ENCODE results near the gene DNM3. TPM values are rescaled to one million over a fixed set of nuclear protein-coding genes. Genes with fewer than 3 reads are reported as not detected.

DNM3 gene
- total and polyA plus RNA-seq, 2 experiments from 2014 or later = 0.11 to 1.4 TPM

- Histone ChIP-seq H3K36me3 (ENCODE audit: low read depth) (no peaks in the 10 kb centered on the region), H3K27me3 (replicated peaks; ENCODE audit: insufficient read depth) (no peaks in the 10 kb centered on the region)
- WGBS, 2 experiments (ENCODE audit: low coverage in 1 of 2, low lambda C conversion rate in 2 of 2, missing lambda C conversion rate in 2 of 2) = 93 to 95% methylated on average over 3 of the region's 3 CpGs
These were observed 131.5 kb downstream of the DNM3 start for GRCh38 chr1:171972846-171973245.

DNA sequence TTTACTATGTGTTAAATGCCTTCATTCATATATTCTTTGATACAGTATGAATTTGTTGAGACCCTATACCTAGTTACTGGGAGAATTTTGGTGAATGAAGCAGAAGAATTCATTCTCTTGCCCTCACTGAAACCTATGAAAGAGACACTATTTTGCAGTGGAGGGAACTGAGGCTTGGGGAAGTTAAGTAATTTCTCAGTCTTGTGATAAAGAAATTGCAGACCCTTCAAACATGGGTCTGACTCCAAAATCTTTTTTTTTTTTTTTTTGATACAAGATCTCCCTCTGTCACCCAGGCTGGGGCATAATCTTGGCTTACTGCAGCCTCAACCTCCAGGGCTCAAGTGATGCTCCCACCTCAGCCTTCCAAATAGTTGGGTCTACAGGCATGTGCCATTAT, 132.1 kb downstream of the DNM3 start:
- no peak for DNase-seq
- Histone ChIP-seq H3K4me3 (no peak overlapping the region), H3K27ac (no peak overlapping the region), H3K79me2 (ENCODE audit: insufficient read depth) (no peaks in the 10 kb centered on the region), H3K9me3 (ENCODE audit: low read depth) (no peaks in the 10 kb centered on the region), H3K27me3 (replicated peaks; ENCODE audit: insufficient read depth) (no peaks in the 10 kb centered on the region), H3K36me3 (ENCODE audit: low read depth) (no peaks in the 10 kb centered on the region), H3K9me2 (ENCODE audit: insufficient read depth) (no peaks in the 10 kb centered on the region), H4K20me1 (ENCODE audit: insufficient read depth) (no peaks in the 10 kb centered on the region), H2AFZ (no peak overlapping the region), H3K4me2 (ENCODE audit: unreplicated experiment) (no peak overlapping the region), H3F3A (ENCODE audit: insufficient read depth) (no peaks in the 10 kb centered on the region), H3K4me1 (ENCODE audit: insufficient read depth) (no peaks in the 10 kb centered on the region), H3K9ac (no peak overlapping the region)
- TF ChIP-seq EZH2phosphoT487 (IDR thresholded peaks at IDR 0.05; ENCODE audit: insufficient read depth, low read depth) (no peak), EZH2 (IDR thresholded peaks at IDR 0.05; ENCODE audit: insufficient read depth, poor library complexity, severe bottlenecking) (no peak)
- in situ Hi-C loops (cut with MboI) = no loop called here

More at GRCh38 chr1:171972846-171973245, 131.5 kb downstream of the DNM3 start:
- in situ Hi-C loops (cut with MboI) = no loop called here
- TF ChIP-seq EZH2phosphoT487 (IDR thresholded peaks at IDR 0.05; ENCODE audit: insufficient read depth, low read depth) (no peak), EZH2 (IDR thresholded peaks at IDR 0.05; ENCODE audit: insufficient read depth, poor library complexity, severe bottlenecking) (no peak)
- Histone ChIP-seq H3K4me1 (ENCODE audit: insufficient read depth) (no peaks in the 10 kb centered on the region), H4K20me1 (ENCODE audit: insufficient read depth) (no peaks in the 10 kb centered on the region), H3K4me2 (ENCODE audit: unreplicated experiment) (no peak overlapping the region), H2AFZ (no peak overlapping the region), H3K9me2 (ENCODE audit: insufficient read depth) (no peaks in the 10 kb centered on the region), H3K9me3 (ENCODE audit: low read depth) (no peaks in the 10 kb centered on the region), H3K27ac (no peak overlapping the region), H3K4me3 (no peak overlapping the region), H3K9ac (no peak overlapping the region), H3F3A (ENCODE audit: insufficient read depth) (no peaks in the 10 kb centered on the region), H3K79me2 (ENCODE audit: insufficient read depth) (no peaks in the 10 kb centered on the region)
- DNase-seq = no peak

DNA sequence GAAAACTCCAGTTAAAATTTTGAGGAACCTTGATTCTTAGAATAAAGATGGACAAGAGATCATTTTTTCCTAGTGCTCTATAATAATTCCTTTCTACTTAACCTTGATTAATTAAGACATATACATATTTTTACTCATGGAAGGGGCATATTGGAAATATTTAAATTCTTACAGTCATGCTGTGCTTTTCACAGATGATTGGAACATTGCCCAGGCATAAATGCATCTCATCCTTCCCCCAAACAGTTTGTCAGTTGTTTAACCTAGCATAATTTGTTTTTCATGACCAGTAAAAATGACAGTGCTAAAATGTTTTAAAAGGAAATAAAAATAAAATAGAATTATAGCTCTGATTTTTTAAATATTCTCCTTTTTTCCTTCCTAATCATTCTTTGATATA, 140.0 kb downstream of the DNM3 start:
- no peaks in the 10 kb centered on the region for H3K79me2 ChIP-seq (ENCODE audit: insufficient read depth)
- H4K20me1 ChIP-seq (ENCODE audit: insufficient read depth) = no peaks in the 10 kb centered on the region
- no peaks in the 10 kb centered on the region for H3K9me2 ChIP-seq (ENCODE audit: insufficient read depth)
- in situ Hi-C loops (cut with MboI) = loop anchor here (5.0 kb wide), 2 partner anchors 169 to 339 kb away; no protein-coding TSS in a partner anchor
- H3K9ac ChIP-seq = no peak overlapping the region
- no peaks in the 10 kb centered on the region for H3K27me3 ChIP-seq (replicated peaks; ENCODE audit: insufficient read depth)
- no peaks in the 10 kb centered on the region for H3F3A ChIP-seq (ENCODE audit: insufficient read depth)
- H3K36me3 ChIP-seq (ENCODE audit: low read depth) = no peaks in the 10 kb centered on the region
- H3K4me3 ChIP-seq = no peak overlapping the region
- H3K9me3 ChIP-seq (ENCODE audit: low read depth) = no peaks in the 10 kb centered on the region
- no peaks in the 10 kb centered on the region for H3K4me1 ChIP-seq (ENCODE audit: insufficient read depth)
- H3K27ac ChIP-seq = no peak overlapping the region
- no peak overlapping the region for H2AFZ ChIP-seq
- H3K4me2 ChIP-seq (ENCODE audit: unreplicated experiment) = no peak overlapping the region
- no peak for TF ChIP-seq EZH2phosphoT487 (IDR thresholded peaks at IDR 0.05; ENCODE audit: insufficient read depth, low read depth)
- no peak for TF ChIP-seq EZH2 (IDR thresholded peaks at IDR 0.05; ENCODE audit: insufficient read depth, poor library complexity, severe bottlenecking)
- no peak for DNase-seq

DNA sequence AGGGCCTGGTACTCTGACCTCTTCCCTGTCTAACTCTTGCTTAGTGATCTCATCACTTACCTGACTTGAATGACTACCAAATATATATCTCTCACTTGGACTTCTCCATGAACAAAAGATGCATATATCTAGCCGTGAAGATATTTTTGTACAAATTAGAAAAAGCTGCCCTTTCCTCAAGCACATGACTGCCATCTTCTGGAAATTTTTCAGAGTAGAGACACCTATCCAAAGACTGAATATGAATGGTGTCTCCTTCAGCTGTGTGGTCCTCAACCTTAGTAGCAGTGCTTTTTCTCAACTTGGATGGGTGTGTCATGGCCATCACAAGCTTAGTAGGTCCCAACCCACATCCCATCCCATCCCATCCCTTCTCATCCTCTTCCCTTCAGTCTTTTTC, 142.3 kb downstream of the DNM3 start:
- H3K9ac ChIP-seq = no peak overlapping the region
- H3F3A ChIP-seq (ENCODE audit: insufficient read depth) = no peaks in the 10 kb centered on the region
- TF ChIP-seq EZH2phosphoT487 (IDR thresholded peaks at IDR 0.05; ENCODE audit: insufficient read depth, low read depth) (no peak), EZH2 (IDR thresholded peaks at IDR 0.05; ENCODE audit: insufficient read depth, poor library complexity, severe bottlenecking) (no peak)
- H3K4me1 ChIP-seq (ENCODE audit: insufficient read depth) = no peaks in the 10 kb centered on the region
- no peak overlapping the region for H3K4me3 ChIP-seq
- H2AFZ ChIP-seq = no peak overlapping the region; the same call in 1 of the 2 replicates
- H3K27ac ChIP-seq = no peak overlapping the region
- H3K79me2 ChIP-seq (ENCODE audit: insufficient read depth) = no peaks in the 10 kb centered on the region
- no peak overlapping the region for H3K4me2 ChIP-seq (ENCODE audit: unreplicated experiment)
- no peaks in the 10 kb centered on the region for H3K9me2 ChIP-seq (ENCODE audit: insufficient read depth)
- H3K36me3 ChIP-seq (ENCODE audit: low read depth) = no peaks in the 10 kb centered on the region
- no peaks in the 10 kb centered on the region for H3K9me3 ChIP-seq (ENCODE audit: low read depth)
- no peaks in the 10 kb centered on the region for H4K20me1 ChIP-seq (ENCODE audit: insufficient read depth)
- DNase-seq = peak; percentile 71
- 5% methylated on average over 1 of the region's 1 CpG for WGBS, 2 experiments (ENCODE audit: low coverage in 1 of 2, low lambda C conversion rate in 2 of 2, missing lambda C conversion rate in 2 of 2)
- in situ Hi-C loops (cut with MboI) = loop anchor here (5.0 kb wide), 2 partner anchors 171 to 341 kb away; no protein-coding TSS in a partner anchor
- H3K27me3 ChIP-seq (replicated peaks; ENCODE audit: insufficient read depth) = no peaks in the 10 kb centered on the region

GRCh38 chr1:171984262-171984661, 143.0 kb downstream of the DNM3 start:
- peak; percentile 12 for DNase-seq
- Histone ChIP-seq H3K36me3 (ENCODE audit: low read depth) (no peaks in the 10 kb centered on the region), H3K9ac (no peak overlapping the region), H3K4me3 (no peak overlapping the region), H2AFZ (no peak overlapping the region), H3K4me1 (ENCODE audit: insufficient read depth) (no peaks in the 10 kb centered on the region), H3K27ac (no peak overlapping the region), H4K20me1 (ENCODE audit: insufficient read depth) (no peaks in the 10 kb centered on the region), H3K27me3 (replicated peaks; ENCODE audit: insufficient read depth) (no peaks in the 10 kb centered on the region), H3K79me2 (ENCODE audit: insufficient read depth) (no peaks in the 10 kb centered on the region), H3K4me2 (ENCODE audit: unreplicated experiment) (no peak overlapping the region), H3K9me2 (ENCODE audit: insufficient read depth) (no peaks in the 10 kb centered on the region), H3K9me3 (ENCODE audit: low read depth) (no peaks in the 10 kb centered on the region), H3F3A (ENCODE audit: insufficient read depth) (no peaks in the 10 kb centered on the region)
- 40 to 42% methylated on average over 7 of the region's 7 CpGs for WGBS, 2 experiments (ENCODE audit: low coverage in 1 of 2, low lambda C conversion rate in 2 of 2, missing lambda C conversion rate in 2 of 2)
- TF ChIP-seq EZH2phosphoT487 (IDR thresholded peaks at IDR 0.05; ENCODE audit: insufficient read depth, low read depth) (no peak), EZH2 (IDR thresholded peaks at IDR 0.05; ENCODE audit: insufficient read depth, poor library complexity, severe bottlenecking) (no peak)
- in situ Hi-C loops (cut with MboI) = loop anchor here (5.0 kb wide), 2 partner anchors 172 to 342 kb away; no protein-coding TSS in a partner anchor

All from GM23248 (cell line).